NCI-H1105 treated with DMSO at 0.1 percent for 48 hours (cell line): ENCODE results near the gene C19orf67.
A peak's percentile ranks its signal among the peaks of the same experiment; 100 is the strongest.

Source experiments
- DNase-seq: peaks from one replicate; lab custom pipeline; 2025; lab: John Stamatoyannopoulos, UW

C19orf67 gene

DNA sequence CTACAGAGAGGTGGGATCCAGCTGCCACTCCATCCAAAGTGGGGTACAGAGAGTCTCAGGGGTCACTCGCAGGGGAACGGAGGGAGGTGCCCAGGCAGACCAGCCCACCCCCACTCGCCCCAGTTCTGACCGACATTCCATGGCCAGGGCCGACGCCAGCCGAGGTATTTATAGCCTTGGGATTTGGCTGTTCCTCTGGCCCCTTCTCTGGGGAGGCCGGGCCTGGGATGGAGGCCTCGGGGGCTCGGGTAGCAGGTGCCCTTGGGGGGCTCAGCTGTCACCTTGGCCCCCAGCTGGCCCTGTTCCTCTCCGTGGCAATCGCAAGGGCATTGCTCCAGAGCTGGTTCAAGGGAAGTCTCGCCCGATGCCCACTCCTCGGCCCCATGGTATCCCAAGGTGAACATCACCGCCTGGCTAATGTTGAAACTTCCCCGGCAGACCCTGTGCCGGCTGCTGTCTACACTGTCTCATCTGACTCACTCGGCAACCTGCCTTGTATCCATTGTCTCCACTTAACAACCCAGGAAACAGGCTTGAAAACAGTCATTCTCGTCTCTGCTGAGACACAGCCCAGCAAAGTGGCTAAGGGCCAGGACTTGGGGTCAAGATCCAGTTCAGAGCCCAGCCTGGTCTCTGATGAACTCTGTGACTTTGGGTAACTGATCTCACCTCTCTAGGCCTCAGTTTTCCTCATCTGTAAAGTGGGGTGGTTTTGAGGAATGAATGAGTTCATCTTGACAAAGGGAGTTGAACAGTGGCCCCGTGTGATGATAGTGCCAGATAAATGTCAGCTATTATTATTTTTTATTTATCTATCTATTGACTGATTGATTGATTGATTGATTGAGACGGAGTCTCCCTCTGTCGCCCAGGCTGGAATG is 22.2 kb upstream of the C19orf67 start:
- no peak for DNase-seq

GRCh38 chr19:14106840-14107239 is 21.3 kb upstream of the C19orf67 start:
- no peak for DNase-seq

GRCh38 chr19:14105680-14106079 is 20.1 kb upstream of the C19orf67 start:
- DNase-seq, result no peak

DNA sequence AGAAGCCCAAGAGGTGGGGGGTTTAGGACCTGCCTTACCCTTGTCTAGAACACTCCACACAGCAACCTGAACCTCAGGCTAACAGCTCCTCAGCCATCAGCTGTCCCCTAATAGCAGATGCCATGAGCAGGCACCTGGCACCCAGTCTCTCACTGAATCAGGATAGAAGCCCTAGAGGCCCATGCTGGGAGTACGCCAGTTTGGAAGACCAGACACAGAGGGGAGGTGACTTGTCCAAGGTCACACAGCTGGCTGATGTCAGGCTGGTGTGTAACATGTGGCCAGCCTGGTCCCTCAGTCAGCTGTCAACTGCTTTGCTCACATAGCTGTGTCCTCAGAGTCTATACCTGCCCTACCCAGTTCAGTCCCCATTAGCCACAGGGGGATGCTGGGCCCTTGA is 17.7 kb upstream of the C19orf67 start:
- no peak for DNase-seq

- no peak for DNase-seq
These were observed 17.2 kb upstream of the C19orf67 start for GRCh38 chr19:14102756-14103155.

DNA sequence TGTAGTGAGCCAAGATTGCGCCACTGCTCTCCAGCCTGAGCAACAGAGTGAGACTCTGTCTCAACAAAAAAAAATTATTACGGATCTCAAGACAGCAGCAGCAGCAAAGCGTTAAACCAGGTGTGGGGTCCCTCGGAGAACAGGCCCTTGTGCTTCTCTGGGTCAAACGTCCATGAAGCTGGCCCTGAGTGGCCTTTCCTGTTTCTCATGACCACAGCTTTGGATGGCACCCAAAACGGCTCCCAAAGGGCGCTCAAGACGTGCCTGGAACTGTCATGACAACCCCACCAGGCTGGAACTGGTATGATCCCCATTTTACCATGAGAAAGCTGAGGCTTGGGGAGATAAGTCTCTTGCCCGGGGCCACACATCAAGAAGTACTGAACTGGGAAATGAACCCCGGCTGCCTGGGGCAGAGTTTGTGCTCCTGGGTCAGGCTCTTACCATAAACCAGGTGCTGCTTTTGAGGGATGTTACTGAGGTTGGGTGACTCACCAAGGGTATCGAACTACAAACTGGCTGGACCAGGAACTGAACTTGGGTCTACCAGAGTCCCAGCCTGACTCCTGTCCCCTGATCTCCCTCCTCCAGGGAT is 16.6 kb upstream of the C19orf67 start:
- no peak for DNase-seq

GRCh38 chr19:14101003-14101545 is 15.5 kb upstream of the C19orf67 start:
- DNase-seq, result no peak

DNA sequence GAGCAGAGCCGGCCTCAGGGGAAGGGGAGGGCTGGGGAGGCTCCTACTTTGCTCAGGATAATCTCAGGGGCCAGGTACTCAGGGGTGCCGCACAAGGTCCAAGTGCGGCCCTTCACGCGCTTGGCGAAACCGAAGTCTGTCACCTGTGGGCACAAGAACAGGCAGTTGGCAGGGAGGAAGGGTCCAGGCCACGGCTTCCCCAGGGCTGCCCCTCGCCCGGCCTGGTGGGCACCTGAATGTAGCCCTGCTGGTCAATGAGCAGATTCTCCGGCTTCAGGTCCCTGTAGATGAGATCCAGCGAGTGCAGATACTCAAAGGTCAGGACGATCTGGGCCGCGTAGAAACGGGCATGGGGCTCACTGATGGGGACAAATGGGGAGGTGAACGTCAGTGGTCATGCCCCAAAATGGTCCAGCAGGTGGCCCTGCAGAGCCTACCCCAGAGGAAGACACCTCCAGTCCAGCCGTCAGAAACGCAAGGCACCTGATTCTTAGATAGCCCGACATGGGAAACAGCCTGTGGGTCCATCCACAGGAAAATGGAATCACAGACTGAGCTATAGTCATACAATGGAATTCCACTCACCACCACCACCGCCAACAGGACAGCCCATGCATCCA is 12.1 kb upstream of the C19orf67 start:
- DNase-seq, result no peak

- DNase-seq, result no peak
These were observed 10.8 kb upstream of the C19orf67 start for GRCh38 chr19:14096272-14096992.

- DNase-seq, result no peak
These were observed 9.3 kb upstream of the C19orf67 start for GRCh38 chr19:14094854-14095253.

DNA sequence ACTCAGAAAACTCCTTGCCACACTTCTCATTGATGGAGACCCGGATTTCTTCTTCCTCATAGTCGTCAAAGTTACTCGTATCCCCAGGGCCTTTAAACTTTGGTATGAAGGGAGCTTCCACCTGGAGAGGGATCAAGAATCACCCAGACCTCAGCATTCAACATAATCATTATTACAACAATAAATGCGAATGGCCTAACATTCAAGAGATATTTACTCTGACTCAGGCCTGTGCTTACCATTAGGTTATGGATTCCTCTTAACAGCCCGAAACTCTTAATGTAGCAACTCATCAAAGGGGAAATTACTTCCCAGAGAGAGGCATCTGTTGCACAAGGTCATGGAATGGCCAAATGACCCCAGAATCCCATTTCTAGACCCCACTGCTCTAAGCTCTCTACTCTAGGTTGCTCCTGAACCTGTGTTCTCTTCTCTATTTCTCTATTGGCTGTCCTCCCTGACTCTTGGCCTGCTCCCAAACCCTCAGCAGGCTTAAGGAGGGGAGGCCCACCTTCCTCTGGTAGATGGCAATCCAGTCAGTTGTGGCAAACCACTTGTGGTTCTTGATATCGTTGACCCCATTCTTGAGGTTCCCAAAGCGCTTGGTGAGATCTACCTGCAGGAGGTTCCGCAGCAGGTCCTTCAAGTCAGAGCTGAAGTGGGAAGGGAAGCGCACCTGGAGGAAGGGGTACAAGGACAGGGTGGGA is 7.7 kb upstream of the C19orf67 start:
- DNase-seq, result no peak

- peak; percentile 23 for DNase-seq
These were observed 6.4 kb upstream of the C19orf67 start for GRCh38 chr19:14091813-14092462.

DNA sequence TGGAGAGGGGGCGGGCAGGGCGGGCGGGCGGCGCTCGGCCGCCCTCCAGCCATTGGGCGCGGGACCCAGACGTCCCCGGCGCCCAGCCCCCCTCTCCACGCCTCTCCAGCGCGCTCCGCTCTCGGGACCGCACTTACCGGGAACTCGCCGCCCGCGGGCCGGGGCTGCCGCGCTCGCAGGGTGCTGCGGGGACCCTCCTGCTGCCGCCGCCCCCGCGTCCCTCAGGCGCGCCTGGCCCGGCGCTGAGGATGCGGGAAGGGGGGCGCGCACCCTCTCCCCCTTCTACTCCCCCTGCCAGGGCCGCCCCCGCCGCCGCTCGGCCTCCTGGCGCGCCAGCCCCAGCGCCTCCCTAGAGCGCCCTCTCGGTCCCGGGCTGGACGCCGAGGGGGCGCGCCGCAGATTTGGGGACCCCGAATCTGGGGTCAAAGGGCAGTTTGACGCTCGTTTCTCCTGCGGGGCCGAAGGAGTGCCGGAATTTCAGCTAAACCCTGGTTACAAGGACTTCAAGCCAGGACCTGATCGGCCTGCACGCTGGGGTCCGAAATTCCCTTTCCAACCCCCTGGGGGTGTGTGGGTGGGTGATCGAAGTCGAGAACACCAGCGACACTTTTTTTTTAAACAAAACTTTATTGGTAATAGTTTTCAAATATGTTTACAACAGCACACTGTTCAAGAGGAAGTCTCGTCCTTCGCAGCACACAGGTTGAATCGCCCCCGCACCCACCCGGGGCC is 5.7 kb upstream of the C19orf67 start:
- peak; percentile 72 for DNase-seq

GRCh38 chr19:14090509-14091080 is 5.0 kb upstream of the C19orf67 start, which contains the start of gene SAMD1:
Gene SAMD1, minus strand, starts transcription at chr19:14090751.
- DNase-seq, result peak; percentile 72

DNA sequence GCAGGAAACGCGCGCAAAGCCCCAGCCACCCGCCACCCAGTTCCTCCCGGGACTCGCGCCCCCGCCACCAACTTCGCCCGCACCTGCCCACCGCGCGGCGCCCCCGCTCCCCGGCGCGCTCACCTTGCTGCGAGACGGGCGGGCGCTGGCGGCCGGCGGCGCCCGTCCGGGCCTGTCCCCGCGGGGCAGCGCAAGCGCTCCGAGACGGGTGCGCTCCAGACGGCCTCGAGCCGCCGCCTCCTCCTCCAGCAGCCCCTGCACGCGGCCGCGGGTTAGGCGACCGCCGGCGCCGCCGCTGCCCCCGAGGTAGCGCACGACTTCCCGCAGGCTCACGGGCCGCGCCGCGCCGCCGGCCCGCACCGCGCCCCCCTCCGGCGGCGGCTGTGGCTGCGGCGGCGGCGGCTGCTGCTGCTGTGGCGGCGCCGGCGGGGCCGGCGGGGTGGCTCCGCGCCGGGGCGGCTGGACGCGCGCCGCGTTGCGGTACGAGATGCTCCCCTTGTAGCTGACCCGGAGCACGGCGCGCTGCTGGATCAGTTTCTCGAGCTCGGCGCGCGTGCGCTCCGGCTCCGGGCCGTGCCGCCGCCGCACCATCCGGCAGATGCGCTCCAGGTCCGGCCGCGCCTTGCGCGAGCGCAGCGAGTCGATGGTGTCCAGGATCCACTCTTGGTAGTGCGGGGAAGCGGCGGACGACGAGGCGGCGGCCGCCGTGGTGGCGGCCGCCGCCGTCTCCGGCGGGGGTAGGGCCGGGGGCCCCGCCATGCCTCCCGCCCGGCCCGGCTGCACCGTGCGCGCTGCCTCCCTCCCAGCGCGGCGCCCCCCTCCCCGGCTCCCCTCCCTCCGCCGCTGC is 4.3 kb upstream of the C19orf67 start:
- DNase-seq, result peak; percentile 32

DNA sequence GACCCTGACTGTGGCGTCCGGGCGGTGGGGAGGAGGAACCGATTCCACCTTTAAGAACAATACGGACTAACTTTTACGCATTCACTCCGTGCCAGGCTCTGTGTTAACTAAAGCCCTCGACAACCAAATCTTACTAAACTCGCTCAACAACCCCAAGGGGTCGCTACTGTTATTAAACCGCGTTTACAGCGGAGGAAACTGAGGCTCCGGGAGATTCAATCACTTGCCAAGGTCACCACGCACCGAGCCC is 3.8 kb upstream of the C19orf67 start:
- DNase-seq, result no peak

- no peak for DNase-seq
These were observed 3.2 kb upstream of the C19orf67 start for GRCh38 chr19:14088634-14089411.

DNA sequence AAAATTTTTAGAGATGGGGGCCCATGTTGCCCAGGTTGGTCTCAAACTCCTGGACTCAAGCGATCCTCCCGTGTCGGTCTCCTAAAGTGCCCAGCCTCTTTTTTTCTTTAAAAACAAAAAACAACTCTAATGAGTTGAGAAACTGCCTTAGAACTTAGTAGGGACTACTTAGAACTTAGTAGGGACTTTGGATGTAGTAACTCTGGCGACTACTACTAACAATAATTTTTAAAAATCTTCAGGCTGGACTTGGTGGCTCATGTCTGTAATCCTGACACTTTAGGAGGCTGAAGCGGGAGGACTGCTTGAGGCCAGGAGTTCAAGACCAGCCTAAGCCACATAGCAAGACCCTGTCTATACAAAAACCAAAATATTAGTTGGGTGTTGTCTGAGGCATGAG is 515 bp upstream of the C19orf67 start:
- DNase-seq, result no peak

GRCh38 chr19:14082675-14082960 is 3.0 kb downstream of the C19orf67 start:
- no peak for DNase-seq
